C4-2B (cell line): ENCODE results near the gene ST3GAL5.

ENCODE experiments used
- H3K27ac ChIP-seq: fragments of 450-650 bp; 2 replicates; pipeline ENCODE4 v1.5.1; 2017
- CTCF ChIP-seq: fragments of 450-650 bp; conservative IDR thresholded peaks from 2 replicates; pipeline ENCODE4 v1.5.1; 2017; ENCODE audit warnings: mild to moderate bottlenecking
- ZFX ChIP-seq: fragments of 450-650 bp; IDR thresholded peaks from 2 replicates; pipeline ENCODE4 v1.6.1; 2017

ST3GAL5 gene

GRCh38 chr2:85854166-85854509 lies 34.7 kb downstream of the ST3GAL5 start:
- no peak for TF ChIP-seq ZFX
- TF ChIP-seq CTCF: no peak
- no peak overlapping the region for H3K27ac ChIP-seq

GRCh38 chr2:85853499-85854165 lies 35.2 kb downstream of the ST3GAL5 start:
- H3K27ac ChIP-seq: no peak overlapping the region
- no peak for TF ChIP-seq CTCF
- TF ChIP-seq ZFX: no peak

GRCh38 chr2:85852937-85853498 lies 35.8 kb downstream of the ST3GAL5 start:
- H3K27ac ChIP-seq: no peak overlapping the region
- TF ChIP-seq CTCF (no peak), ZFX (no peak)

GRCh38 chr2:85852152-85852840 lies 36.5 kb downstream of the ST3GAL5 start:
- TF ChIP-seq CTCF: no peak
- H3K27ac ChIP-seq: no peak overlapping the region

- TF ChIP-seq CTCF: no peak
- no peak for TF ChIP-seq ZFX
- no peak overlapping the region for H3K27ac ChIP-seq
Measured at GRCh38 chr2:85851253-85852151, 37.3 kb downstream of the ST3GAL5 start.

- no peak overlapping the region for H3K27ac ChIP-seq
- no peak for TF ChIP-seq CTCF
- no peak for TF ChIP-seq ZFX
Measured at GRCh38 chr2:85850451-85850850, 38.3 kb downstream of the ST3GAL5 start.
